HG02852 (cell line): ENCODE measurements around the gene ARMH3.
"Not testable (repeated sequence)": the region's sequence is repeated elsewhere in the genome, so short reads cannot be mapped to it uniquely, and the experiment has no call there.

Experiments
- ATAC-seq: cut with Tn5 transposase; IDR thresholded peaks from one replicate; pipeline ENCODE4 v1.9.1; 2021; ENCODE audit warnings: mild to moderate bottlenecking, moderate library complexity; ENCODE audit not compliant: unreplicated experiment

The ARMH3 gene

DNA sequence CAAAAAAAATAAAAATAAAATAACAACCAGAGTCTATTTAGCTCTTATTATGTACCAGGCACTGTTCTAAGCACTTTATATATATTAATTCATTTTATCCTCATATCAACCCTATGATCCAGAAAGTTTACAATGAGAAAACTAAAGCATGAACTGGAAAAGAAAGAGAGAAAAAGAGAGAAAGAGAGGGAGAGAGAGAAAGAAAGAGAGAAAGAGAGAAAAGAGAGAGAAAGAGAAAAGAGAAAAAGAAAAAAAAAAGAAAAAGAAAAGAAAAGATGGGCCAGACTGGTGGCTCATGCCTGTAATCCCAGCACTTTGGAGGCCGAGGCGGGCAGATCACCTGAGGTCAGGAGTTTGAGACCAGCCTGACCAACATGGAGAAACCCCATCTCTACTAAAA, 9.9 kb downstream of the ARMH3 start:
- ATAC-seq = no peak

DNA sequence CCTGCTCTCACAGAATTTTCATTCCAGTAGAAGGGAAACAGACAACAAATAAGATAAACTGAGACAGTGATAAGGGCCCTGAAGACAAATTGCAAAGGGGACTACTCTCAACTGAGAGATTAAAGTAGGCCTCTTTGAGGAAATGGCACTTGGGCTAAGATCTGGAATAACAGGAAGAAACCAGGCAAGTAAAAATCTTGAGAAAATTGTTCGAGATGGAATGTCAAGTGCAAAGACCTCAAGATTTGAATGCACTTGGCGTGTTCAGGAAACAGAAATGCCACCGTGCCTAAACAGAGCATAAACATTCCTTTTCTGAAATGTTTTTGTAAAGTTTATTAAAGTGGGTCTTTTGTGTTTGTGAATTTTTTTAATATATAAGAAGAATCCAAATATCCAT, 10.7 kb downstream of the ARMH3 start:
- no peak for ATAC-seq

DNA sequence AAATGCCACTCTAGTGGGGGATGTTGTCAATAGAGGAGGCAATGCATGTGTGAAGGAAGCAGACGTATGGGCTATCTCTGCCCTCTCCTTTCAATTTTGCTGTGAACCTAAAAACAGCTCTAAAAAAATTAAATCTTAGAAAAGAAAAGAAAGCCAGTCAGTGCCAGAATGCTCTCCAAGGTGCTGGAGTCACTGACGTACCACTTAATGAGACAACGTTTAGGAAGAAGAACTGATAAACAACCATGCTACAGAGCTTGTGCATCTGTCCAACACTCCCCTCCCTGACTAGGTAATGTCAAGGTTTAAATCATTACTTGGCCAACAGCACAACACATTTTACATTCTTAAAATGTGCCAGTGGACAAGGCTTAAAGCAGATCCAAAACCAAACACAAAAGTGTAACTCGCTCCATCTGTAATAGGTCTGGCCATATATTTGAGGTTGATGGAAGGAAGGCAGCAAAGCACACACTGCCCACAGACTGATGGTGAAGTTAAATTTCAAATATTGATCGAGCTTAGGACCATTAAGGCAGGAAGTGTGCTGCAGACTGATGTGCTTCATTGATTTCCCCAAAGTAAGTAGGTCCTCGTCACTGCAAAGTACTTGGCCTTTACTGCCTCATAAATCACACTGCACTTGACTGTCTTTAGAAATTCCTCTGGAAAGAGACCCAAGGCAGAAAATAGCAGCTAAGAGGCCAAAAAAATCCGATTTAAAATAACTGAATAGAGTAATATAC, 15.5 kb downstream of the ARMH3 start:
- no peak for ATAC-seq

DNA sequence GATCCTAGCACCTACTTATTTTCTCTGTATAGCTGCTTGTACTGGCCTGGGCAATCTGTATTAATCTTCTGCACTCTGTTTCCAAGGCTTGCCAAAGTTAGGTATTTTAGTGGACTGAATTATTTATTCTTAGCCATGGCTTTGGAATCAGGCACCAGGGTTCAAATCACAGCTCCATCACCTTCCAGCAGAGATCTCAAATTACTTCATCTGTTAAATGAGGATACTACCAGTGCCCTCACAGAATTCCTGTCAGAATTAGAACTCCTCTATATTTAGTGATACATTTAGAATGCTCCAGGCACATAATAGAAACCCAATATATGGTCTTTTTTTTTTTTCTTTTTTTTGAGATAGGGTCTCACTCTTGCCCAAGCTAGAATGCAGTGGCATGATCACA, 17.6 kb downstream of the ARMH3 start:
- no peak for ATAC-seq

DNA sequence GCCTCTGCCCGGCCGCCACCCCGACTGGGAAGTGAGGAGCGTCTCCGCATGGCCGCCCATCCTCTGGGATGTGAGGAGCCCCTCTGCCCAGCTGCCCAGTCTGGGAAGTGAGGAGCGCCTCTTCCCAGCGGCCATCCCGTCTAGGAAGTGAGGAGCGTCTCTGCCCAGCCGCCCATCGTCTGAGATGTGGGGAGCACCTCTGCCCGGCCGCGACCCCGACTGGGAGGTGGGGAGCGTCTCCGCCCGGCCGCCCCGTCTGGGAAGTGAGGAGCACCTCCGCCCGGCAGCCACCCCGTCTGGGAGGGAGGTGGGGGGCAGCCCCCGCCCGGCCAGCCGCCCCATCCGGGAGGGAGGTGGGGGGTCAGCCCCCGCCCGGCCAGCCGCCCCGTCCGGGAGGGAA, 20.2 kb downstream of the ARMH3 start:
- not testable (repeated sequence) for ATAC-seq

DNA sequence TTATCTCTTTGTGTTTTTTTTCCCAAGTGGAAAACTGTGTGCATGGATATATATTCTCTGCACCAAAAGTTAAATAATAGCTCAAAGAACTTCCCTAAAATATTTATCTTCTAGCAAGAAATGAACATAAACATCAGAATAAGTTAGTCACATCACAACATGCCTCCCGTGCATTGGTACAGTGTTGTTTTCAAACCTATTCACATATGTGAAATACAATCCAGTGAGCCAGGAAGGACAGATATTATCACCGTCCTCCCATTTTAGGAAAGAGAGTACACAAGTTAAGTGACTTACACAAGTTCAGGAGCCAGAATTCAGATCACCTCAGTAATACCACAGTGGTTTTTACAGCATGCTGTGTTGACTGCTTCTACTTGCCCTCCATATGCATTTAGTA, 22.2 kb downstream of the ARMH3 start:
- no peak for ATAC-seq

DNA sequence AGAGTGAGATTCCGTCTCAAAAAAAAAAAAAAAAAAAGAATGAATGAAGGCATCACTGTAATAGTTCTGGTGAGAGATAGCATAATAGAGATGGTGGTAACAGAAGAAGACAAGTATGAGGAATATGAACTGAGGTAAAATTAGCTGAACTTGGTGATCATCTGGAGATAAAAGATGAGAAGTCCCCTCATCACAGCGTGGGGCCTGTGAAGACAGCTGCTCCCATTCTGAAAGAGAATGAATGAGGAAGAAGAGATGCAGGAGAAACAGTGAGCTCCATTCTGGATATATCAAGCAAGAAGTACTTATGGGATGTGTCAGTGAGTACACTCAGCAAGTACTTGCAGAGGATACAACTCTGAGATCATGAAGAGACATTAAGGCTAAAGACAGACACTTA, 28.7 kb downstream of the ARMH3 start:
- ATAC-seq = no peak

DNA sequence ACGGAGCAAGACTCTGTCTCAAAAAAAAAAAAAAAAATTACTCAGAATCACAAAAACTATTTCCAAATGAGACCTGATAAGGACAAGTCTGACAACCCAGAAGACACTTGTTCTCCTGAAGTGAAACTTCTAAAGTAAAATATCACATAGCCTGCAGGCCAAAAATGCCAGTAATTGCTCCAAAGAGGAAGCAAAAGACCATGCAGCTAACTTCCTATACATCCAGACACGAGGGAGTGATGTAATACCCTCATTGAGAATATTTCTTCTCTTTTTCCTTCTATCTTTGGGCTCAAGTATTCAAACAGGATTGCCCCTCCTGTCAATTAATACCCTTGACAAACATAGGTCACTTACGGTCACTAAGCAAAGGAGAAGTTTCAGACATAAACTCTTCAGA, 31.2 kb downstream of the ARMH3 start:
- no peak for ATAC-seq

DNA sequence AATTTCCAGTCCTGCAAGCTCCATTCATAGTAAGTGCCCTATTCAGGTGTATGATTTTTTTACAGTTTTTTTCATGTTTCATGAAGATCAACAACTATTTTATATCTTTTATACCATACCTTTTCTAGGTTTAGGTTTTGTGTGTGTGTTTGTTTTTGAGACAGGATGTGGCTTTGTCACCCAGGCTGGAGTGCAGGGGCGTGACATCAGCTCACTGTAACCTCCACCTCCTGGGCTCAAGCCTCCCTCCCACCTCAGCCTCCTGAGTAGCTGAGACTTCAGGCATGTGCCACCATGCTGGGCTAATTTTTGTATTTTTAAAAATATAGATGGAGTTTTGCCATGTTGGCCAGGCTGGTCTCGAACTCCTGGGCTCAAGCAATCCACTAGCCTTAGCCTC, 35.0 kb downstream of the ARMH3 start:
- ATAC-seq = no peak

DNA sequence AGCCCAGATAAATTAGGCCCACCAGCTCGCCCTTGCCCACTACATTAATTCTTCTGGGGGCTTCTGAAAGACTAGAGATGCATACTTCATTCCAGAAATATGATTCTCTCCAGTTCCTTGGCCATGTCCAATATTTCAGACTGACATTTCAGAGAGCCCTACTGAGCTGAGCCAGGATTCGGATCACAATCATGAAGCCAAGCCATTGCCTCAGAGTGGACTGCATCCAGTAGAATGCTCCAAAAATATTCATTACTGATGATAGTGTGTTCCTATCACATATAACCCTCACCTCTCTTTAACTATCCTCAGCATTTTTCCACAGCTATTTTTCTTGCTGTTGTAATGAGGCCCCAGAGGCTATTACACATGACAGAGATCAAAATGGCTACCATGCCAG, 38.7 kb downstream of the ARMH3 start:
- ATAC-seq = no peak

DNA sequence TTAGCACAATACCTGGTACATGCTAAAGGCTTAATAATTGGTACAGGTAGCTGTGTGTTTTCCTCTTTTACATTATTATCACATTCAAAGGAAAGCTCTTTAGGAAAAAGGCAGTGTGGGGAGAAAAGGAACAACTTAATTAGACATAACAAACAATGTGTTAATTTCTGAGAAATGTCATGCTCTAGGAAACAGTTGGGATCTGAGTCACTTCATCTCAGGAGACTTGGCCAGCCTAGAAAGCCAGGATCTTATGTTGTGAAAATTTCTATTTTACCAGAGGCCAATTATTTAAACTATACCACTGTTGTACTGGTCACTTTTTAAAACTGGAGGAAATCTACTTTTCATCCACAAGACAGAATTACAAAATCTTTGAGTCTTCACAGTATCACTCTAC, 39.6 kb downstream of the ARMH3 start:
- ATAC-seq = no peak

DNA sequence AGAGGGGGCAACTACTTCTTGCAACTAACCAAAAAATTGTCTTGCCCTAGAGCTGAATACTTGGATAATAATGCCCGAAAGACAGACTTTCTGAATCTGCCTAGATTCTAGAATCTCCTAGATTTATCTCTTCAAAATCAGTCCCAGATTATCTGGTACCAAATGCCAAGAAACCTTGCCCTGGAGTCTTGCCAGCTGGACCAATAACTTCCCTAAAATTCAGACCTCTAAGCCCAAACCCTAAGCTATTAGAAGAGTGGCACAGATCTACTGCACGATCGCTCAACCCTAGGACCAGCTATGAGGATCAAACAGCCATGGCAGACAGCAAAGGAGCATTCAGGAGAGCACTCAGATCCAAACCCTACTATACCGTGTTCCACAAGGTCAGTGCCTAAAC, 45.0 kb downstream of the ARMH3 start:
- no peak for ATAC-seq

DNA sequence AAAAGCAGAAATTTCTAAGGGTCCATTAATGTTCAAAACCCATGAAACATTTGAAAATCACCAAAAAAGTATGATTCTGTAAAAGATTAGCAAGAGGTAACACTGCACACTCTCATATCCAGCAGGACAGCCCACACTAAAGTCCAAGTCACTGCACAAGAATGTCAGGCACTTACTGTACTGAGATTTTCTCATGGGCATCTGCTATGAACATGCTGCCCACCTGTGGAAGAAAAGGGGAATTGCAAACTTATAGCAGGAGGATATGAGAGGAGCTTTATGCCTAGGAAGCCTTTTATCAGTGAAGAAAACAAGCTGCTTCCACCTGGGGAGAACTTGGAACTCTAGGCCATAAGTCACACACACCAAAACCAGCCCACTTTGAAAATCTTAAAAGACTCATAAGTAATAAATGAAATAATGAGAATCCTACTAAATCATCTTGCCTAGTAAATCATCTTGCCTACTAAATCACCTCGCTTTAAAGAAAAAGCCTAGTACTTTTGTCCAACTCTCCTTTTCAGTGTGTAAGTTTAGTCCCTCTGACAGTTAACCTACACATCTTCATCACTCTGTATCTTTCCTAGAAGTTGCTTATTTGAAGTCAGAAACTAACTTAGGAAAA, 46.1 kb downstream of the ARMH3 start:
- ATAC-seq = no peak

DNA sequence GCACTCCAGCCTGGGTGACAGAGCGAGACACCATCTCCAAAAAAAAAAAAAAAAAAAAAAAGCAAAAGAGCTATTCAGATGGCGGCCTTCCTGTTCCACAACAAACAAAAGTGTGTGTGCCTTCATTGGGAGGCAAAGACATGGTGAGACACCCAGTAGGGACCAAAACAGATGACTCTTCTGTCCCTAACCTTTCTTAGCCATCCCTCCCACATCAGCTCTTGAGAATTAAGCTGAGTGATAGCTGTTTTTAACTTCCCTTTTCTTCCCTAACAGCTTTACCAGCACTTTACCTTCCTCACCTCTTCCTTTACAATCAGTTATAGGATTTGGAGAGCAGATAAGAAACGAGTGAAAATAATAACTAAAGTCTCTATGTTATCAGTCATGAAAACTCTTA, 48.2 kb downstream of the ARMH3 start:
- no peak for ATAC-seq

DNA sequence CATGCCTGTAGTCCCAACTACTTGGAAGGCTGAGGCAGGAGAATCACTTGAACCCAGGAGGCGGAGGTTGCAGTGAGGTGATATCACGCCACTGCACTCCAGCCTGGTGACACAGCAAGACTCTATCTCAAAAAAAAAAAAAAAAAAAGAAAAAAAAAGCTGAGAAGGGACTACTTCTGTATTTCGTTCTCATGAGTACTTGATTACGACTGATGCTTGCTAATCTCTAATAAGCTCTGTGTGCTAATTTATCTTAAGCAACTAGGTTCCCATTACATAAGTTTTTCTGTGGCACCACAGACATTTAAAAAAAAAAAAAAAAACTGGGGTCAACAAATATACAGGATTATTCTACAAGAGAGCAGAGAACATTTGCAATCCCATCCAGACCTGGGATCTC, 48.9 kb downstream of the ARMH3 start:
- ATAC-seq = not testable (repeated sequence)

DNA sequence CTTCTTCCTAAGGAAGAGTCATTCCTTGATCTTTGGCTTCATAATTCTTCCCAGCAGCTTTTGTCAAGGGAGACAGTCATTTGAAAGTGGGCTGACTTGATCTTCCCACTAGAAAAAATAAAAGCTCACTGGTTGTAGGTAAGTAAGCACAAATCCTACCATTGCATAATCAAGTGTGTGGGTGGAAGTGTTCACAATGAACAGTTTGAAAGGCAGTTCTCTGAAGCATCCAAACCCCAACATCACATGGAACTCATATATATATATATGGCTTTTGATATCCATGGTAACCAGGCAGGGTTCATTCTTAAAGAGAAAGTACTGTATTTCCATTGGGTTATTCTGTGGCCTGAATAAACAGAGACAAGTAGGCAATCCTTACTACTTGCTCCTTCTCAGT, 51.6 kb downstream of the ARMH3 start:
- ATAC-seq = no peak

DNA sequence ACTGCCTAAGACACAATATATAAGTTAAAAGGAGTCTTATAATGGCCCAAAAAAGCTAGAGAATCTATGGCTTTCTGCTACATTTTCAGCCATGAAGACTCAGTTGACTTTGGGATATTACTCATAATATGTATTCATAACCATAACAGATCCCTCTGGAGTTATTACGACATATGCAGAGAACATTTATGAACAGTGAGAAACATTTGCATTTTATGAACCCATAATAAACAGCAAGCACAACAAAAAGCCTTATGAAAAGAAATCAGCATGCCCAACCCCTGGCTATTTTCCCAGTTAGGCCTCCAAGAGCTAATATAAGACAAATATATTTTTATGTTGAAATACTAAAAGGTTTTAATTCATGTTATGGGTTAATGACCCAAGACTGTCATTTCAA, 52.4 kb downstream of the ARMH3 start:
- no peak for ATAC-seq

DNA sequence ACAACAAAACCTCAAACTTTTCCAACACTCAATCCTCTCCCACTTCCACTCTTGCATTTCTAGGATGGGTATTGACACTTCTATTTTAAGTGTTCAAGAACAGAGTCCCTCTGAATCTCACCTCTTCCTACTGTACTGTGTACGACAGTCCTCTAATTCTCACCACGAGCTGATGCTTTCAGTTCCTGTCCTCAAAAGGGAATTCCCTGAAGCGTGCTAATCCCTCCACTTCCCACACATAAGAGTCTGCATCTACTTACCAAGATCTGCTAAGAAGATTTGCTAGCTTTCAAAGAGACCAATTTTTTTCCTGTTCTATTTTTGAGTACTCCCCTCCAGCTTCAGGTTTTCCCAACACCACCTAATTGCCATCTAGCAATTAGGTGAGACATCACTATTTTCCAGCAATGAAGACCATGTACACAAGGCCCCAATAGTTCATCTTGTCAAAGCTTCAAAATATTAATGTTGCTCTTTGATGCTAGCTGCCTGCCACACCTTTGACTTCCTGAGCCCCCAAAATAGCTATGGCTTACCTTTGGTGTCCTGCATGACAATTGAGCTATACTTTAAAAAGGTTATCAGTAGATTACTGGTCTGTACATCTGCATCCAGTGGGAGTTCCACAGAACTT, 54.4 kb downstream of the ARMH3 start:
- ATAC-seq = peak; percentile 80

DNA sequence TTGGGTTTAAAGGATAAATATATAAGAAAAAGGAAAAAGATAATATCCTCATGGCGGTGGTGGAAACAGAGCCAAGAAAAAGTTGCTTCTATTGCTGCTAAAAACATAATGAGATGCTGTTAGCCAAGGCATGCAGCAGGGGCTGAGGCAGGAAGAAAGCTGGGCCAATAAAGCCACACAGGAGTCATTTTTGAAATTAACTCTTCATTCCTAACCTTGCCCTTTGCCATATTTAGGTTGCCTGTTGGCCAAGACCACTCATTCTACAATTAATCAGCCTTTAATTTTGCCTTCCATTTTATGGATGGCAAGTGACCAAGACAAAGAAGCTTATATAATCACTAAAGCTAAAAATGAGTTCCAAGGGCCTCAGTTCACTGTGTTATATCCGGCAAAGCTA, 58.2 kb downstream of the ARMH3 start:
- ATAC-seq = no peak

DNA sequence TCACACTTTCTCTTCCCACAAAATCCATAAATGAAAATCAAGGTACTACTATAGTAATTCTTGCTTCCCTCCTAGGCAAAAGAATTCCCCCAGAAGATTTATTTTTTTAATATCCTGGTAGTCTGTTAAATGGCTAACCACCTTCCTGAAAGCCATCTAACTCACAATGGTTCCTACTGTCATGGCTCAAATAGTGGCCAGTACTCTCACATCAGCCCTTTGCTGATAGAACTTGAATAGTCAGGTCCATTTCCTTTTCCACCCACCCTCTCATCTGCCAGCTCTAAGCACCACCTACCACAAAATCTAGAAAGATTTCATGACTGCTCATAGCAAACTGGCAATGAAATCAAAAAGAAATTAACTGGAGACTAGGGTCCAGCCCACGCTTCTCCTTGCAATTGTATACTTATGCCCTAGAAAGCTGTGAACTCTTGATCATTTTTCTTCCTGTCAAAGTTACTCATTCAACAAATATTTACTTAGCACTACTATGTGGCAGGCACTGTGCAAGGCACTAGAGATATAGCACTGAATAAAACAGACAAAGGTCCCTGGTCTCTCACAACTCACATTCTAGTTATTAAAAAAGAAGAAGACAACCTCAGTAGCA, 60.4 kb downstream of the ARMH3 start:
- ATAC-seq = no peak

DNA sequence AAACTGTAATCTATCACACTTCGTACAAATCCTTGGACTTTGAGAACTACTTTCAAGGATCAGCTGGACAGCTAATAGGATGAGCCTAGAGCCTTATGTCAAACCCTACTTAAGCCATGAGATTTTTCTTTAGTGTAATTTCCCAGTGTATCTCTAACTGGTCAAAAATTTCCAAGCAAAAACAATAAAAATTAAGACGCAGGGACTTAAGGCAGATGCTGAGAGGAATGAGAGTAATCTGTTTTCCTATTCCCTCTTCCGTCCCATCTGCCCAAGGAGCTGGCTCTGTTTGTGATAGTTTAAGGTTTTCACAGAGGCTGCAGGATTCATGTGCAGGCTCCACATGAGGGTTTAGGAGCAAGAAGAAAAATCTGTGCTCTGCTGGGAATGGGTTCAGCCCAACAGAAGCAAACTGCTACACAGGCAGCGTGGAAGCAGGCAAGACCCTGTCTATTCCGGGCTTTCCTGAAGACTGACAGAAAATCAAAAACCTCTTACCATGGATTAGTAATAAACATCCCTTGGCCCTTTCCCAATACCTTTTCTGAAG, 62.2 kb downstream of the ARMH3 start:
- ATAC-seq = no peak

DNA sequence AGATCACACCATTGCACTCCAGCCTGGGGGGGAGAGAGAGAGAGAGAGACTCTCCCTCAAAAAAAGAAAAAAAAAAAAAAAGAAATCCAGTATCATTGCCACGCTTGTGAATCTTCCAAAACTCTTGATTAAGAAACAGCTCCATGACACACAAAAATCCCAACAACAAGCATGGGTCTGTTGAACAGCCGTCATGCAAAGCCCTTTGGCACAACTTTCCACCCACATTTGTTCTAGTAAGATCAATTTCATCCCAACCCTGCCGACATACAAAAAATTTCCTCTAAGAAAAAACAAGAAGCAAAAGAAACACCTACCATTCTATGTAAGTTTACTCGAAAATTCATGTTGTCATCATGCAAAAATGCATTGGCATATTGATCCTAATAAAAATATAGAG, 62.8 kb downstream of the ARMH3 start:
- ATAC-seq = no peak
